Skeletal muscle tissue (tissue), 4 donors: ENCODE data around the gene RIMBP2. TPM values are rescaled to one million over a fixed set of nuclear protein-coding genes. Genes with fewer than 3 reads are reported as not detected.

Experiments used
- H3K27ac ChIP-seq: one replicate; pipeline ENCODE4 v1.7.0; 2013; ENCODE audit warnings: mild to moderate bottlenecking, low read depth, low read length, inconsistent platforms
- H3K27me3 ChIP-seq, 3 donors: one replicate each; pipeline ENCODE4 v1.7.0; 2013; ENCODE audit warnings: low read length in 3 of 3; ENCODE audit not compliant: control insufficient read depth in 3 of 3, insufficient read depth in 3 of 3
- H3K36me3 ChIP-seq, 3 donors: one replicate each; pipeline ENCODE4 v1.7.0; 2013; ENCODE audit warnings: low read length in 3 of 3; ENCODE audit not compliant: control insufficient read depth in 3 of 3, insufficient read depth in 3 of 3
- H3K4me1 ChIP-seq, 3 donors: one replicate each; pipeline ENCODE4 v1.7.0; 2013; ENCODE audit warnings: low read length in 3 of 3, mild to moderate bottlenecking in 3 of 3; ENCODE audit not compliant: control insufficient read depth in 3 of 3, insufficient read depth in 3 of 3
- H3K4me3 ChIP-seq, 3 donors: one replicate each; pipeline ENCODE4 v1.7.0; 2013; ENCODE audit warnings: low read length in 3 of 3
- H3K9ac ChIP-seq, 3 donors: one replicate each; pipeline ENCODE4 v1.7.0; 2013; ENCODE audit warnings: low read length in 3 of 3, mild to moderate bottlenecking in 3 of 3, moderate library complexity in 2 of 3, low read depth in 1 of 3
- H3K9me3 ChIP-seq, 3 donors: one replicate each; pipeline ENCODE4 v1.7.0; 2013; ENCODE audit warnings: low read length in 3 of 3; ENCODE audit not compliant: control insufficient read depth in 3 of 3
- total RNA-seq: library from RNA; depleted of rRNA; stranded (reverse); fragments of >200 nt; gene quantifications from one replicate; pipeline ENCODE4 v1.2.3, GENCODE V29; 2014
- donor health status: Osteomylitis.

RIMBP2 gene
- total RNA-seq, 1 donor from 2014 or later, result 2.6 TPM

- no peaks in the 10 kb centered on the region for H3K4me1 ChIP-seq
- H3K27ac ChIP-seq, result no peak overlapping the region
- peaks cover 0 to 2% (median 0%) of the 10 kb centered on the region in 3 donors for H3K9me3 ChIP-seq
- no peaks in the 10 kb centered on the region for H3K36me3 ChIP-seq
- H3K9ac ChIP-seq, result no peak overlapping the region
- H3K27me3 ChIP-seq, result peaks cover 0 to 3% (median 3%) of the 10 kb centered on the region in 3 donors
- no peak overlapping the region for H3K4me3 ChIP-seq
These were observed 73.2 kb downstream of the RIMBP2 start for GRCh38 chr12:130642856-130643255.

DNA sequence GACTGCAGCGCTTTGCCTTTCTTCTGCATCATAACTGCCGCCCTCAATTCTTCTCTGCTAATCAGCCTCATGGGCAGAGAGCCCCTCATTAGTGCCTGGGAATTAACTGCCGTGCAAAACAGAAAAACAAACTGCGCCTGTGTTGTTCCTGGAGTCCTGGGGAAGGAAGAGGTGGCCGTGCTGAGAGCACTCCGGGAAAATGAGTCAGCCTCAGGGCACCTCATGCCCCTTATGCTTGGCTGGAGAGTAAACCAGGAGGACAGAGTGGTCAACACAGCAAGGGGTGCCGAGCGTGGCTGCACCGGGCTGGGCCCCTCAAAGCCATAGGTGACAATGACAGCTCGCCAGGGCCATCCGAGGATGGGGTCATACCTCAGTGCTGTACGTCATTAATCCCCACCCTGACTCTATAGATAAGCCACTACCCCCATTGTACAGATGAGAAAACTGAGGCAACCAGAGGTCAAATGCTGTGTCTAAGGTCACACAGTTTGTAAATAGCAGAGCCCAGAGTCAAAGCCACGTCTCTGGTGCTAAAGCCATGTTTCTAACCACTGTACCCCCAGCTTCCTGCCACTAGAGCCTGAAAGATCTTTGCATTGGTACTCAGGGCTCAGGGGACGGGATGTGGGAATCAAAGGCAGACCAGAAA, 74.4 kb downstream of the RIMBP2 start:
- Histone ChIP-seq H3K27me3 (no peaks in the 10 kb centered on the region), H3K4me3 (no peak overlapping the region), H3K27ac (no peak overlapping the region)

DNA sequence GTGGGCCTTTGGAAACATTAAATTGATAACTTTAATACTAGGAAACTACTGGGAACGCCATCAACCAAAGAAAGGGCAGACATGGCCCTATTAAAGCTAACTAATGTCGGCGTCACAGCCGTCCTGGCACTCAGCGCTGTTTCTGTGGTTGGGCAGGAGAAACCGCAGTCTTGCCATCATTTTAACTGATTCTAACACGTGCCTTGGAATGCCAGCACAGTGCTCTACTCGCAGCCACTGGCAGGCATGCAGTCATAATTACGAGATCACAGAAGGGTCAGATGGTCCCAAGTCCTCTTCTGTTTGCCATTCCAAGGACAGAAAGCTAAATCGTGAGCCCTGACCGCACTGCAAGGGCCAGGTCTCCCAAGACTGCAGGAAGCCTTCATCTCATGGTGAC, 75.2 kb downstream of the RIMBP2 start:
- Histone ChIP-seq H3K9ac (no peak overlapping the region), H3K27me3 (peaks cover 2 to 6% (median 2%) of the 10 kb centered on the region in 3 donors), H3K36me3 (no peaks in the 10 kb centered on the region), H3K9me3 (peaks cover 0 to 4% (median 0%) of the 10 kb centered on the region in 3 donors), H3K4me3 (no peak overlapping the region), H3K4me1 (no peaks in the 10 kb centered on the region), H3K27ac (no peak overlapping the region)

More for the DNA sequence above, 74.4 kb downstream of the RIMBP2 start:
- Histone ChIP-seq H3K9ac (no peak overlapping the region), H3K36me3 (no peaks in the 10 kb centered on the region), H3K4me1 (no peaks in the 10 kb centered on the region), H3K9me3 (peaks cover 0 to 4% (median 0%) of the 10 kb centered on the region in 3 donors)

- no peaks in the 10 kb centered on the region for H3K36me3 ChIP-seq
- H3K27ac ChIP-seq, result no peak overlapping the region
- H3K27me3 ChIP-seq, result peaks cover 4 to 10% (median 5%) of the 10 kb centered on the region in 3 donors
- no peak overlapping the region for H3K4me3 ChIP-seq
- H3K9ac ChIP-seq, result no peak overlapping the region
- peaks cover 0 to 4% (median 0%) of the 10 kb centered on the region in 3 donors for H3K9me3 ChIP-seq
- H3K4me1 ChIP-seq, result no peaks in the 10 kb centered on the region
These were observed 75.6 kb downstream of the RIMBP2 start for GRCh38 chr12:130640496-130640895.

DNA sequence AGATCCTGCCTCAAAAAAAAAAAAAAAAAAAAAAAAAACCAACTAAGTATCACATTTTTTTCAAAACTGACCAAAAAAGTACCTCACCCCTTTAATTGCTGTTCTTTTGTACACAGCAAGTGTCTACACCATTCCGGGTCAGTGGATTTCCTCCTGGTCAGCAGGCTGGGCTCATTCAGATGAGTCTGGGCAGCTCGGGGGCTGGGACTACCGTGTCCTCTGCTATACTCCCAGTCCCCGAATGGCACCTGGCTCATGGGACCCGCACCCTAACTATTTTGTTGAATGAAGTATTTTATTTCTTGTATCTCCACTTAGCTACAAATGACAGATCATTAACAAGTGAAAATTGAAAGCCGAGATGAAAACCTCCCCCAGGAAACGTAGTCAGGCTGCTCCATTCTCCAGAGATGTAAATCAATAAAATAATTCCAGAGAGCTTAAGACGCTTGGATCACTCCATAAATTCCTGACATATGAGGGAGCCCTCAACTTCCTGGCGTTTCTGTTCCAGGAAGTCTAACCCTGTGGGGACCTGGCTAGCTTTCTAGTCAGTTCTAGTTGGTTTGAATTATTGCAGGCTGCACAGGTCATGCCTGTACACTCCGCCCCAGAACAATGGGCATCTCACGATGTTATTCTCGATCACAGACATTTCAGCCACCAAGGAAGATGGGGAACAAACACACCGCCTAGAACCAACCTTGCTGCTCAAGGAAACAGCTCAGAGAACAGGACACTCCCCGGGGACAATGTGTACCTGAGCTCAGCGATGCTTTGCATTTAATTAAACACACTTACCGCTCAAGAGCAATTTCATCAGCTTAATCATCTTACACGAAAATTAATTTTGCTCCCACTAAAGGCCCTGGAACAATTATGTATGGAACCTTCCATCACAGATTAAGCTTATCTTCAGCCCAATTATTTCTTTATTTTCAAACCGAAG, 76.3 kb downstream of the RIMBP2 start:
- Histone ChIP-seq H3K27ac (no peak overlapping the region), H3K27me3 (peaks cover 4 to 10% (median 5%) of the 10 kb centered on the region in 3 donors), H3K36me3 (no peaks in the 10 kb centered on the region), H3K4me1 (no peaks in the 10 kb centered on the region), H3K9me3 (peaks cover 0 to 4% (median 0%) of the 10 kb centered on the region in 3 donors), H3K4me3 (no peak overlapping the region), H3K9ac (no peak overlapping the region)

DNA sequence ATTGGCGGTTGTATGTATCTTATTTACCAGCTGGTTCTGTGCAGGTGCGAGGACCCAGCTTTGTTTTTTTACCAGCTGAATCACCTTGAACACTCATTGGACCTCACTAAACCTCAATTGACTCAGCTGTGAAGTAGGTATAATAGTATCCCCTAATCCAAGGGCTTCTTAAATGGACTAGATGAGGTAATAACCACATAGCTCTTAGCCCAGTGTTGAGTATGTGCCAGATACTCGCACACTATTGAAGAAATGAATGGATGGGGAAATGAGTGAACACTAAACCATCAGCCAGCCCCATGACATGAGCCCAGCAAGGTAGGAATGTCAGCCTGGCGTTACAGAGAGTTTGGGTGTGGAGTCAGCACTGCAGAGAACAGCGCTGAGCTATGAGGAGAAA, 79.7 kb downstream of the RIMBP2 start:
- Histone ChIP-seq H3K27me3 (peaks cover 15 to 27% (median 17%) of the 10 kb centered on the region in 3 donors), H3K9ac (no peak overlapping the region), H3K9me3 (peaks cover 0 to 4% (median 0%) of the 10 kb centered on the region in 3 donors), H3K27ac (no peak overlapping the region), H3K36me3 (no peaks in the 10 kb centered on the region), H3K4me1 (peaks cover 0 to 4% (median 3%) of the 10 kb centered on the region in 3 donors), H3K4me3 (no peak overlapping the region)

DNA sequence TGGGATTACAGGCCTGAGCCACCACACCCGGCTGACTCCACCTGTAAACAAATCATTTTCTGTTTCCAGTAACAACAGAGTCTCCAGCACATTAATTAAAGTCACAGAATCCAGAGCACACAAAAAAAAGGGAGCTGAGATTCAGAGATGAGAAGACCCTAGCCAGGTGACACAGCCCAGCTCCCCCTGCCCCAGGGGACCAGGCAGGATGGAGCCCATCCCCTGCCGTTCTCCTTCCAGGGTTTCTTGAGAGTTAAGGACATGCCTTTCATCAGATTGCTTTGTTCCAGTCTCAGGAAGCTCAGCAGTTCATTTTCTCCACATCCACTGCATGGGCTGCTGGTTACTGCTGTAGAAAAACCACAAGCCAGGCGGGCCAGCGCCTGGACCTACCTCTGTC, 81.2 kb downstream of the RIMBP2 start:
- H3K4me1 ChIP-seq, result peaks cover 0 to 4% (median 3%) of the 10 kb centered on the region in 3 donors
- H3K4me3 ChIP-seq, result no peak overlapping the region
- H3K27ac ChIP-seq, result no peak overlapping the region
- no peak overlapping the region for H3K9ac ChIP-seq
- peaks cover 16 to 27% (median 17%) of the 10 kb centered on the region in 3 donors for H3K27me3 ChIP-seq
- peaks cover 0 to 4% (median 2%) of the 10 kb centered on the region in 3 donors for H3K9me3 ChIP-seq
- no peaks in the 10 kb centered on the region for H3K36me3 ChIP-seq

DNA sequence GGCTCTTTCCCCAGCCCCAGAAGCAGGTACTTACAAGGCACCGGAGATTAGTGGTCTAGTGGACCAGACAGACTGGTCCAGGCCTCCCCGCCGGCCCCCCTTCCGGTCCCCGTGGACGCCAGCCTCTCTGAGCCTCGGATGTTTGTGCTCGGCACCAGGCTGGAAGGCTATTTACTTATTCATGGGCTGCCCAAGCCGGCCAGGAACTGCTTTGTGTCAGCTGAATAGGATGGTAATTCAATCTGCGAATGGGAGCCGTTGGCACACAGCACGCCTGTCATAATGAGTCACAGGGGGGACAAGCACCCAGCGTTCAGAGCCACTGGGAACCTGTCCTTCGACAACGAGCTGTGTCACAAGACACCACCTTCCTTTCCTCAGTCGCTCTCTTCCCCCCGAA, 82.3 kb downstream of the RIMBP2 start:
- Histone ChIP-seq H3K9me3 (peaks cover 0 to 4% (median 2%) of the 10 kb centered on the region in 3 donors), H3K27ac (no peak overlapping the region), H3K9ac (peak overlapping the region in 1 of 3 donors; percentile 25), H3K27me3 (peaks cover 16 to 27% (median 17%) of the 10 kb centered on the region in 3 donors), H3K36me3 (no peaks in the 10 kb centered on the region), H3K4me1 (peaks cover 0 to 4% (median 3%) of the 10 kb centered on the region in 3 donors), H3K4me3 (no peak overlapping the region)

DNA sequence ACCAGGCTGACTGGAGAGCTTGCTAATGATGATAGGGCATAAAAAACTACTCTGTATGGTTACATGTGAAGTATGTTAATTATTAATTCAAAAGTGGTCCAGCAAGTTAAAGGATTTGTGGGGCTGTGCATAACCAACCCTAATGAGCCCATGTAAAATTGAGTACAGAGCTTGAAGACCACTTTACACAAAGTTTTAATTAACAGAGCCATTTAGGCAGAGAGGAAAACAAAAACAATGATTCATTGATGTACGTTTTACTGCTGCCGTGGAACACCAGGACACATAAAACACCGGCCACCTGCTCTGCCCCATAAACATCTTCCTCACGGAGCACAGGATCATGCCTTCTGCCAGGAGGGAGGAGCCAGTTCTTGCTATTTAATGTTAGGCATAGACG, 83.5 kb downstream of the RIMBP2 start:
- H3K36me3 ChIP-seq, result no peaks in the 10 kb centered on the region
- peaks cover 0 to 4% (median 3%) of the 10 kb centered on the region in 3 donors for H3K4me1 ChIP-seq
- no peak overlapping the region for H3K27ac ChIP-seq
- H3K27me3 ChIP-seq, result peaks cover 16 to 29% (median 20%) of the 10 kb centered on the region in 3 donors
- no peak overlapping the region for H3K9ac ChIP-seq
- no peak overlapping the region for H3K4me3 ChIP-seq
- H3K9me3 ChIP-seq, result peaks cover 0 to 4% (median 2%) of the 10 kb centered on the region in 3 donors
